Neural progenitor cell (in vitro differentiated cells): ENCODE results near the gene TMEM117. TPM values are rescaled to one million over a fixed set of nuclear protein-coding genes. Genes with fewer than 3 reads are reported as not detected.

Source experiments
- DNase-seq: peaks from one replicate; pipeline ENCODE4 v3.0.0-alpha.2; 2016; ENCODE audit warnings: low spot score
- H2AFZ ChIP-seq: fragments of 200-600 bp; sonication (generic); replicated peaks from 2 replicates; pipeline ENCODE4 v1.6.1; 2016; ENCODE audit warnings: antibody characterized with exemption
- H3F3A ChIP-seq: fragments of 200-600 bp; sonication (generic); 2 replicates; pipeline ENCODE4 v1.6.1; 2016; ENCODE audit warnings: antibody characterized with exemption, low read depth
- H3K27ac ChIP-seq: fragments of 200-600 bp; sonication (generic); 2 replicates; pipeline ENCODE4 v1.5.1; 2016; ENCODE audit warnings: mild to moderate bottlenecking
- H3K27me3 ChIP-seq: fragments of 200-600 bp; sonication (generic); 2 replicates; pipeline ENCODE4 v1.6.1; 2016; ENCODE audit warnings: mild to moderate bottlenecking, moderate library complexity
- H3K36me3 ChIP-seq: fragments of 200-600 bp; sonication (generic); 2 replicates; pipeline ENCODE4 v1.5.1; 2016
- H3K4me1 ChIP-seq: fragments of 200-600 bp; sonication (generic); 2 replicates; pipeline ENCODE4 v1.6.1; 2016; ENCODE audit warnings: mixed run types
- H3K4me2 ChIP-seq: fragments of 200-600 bp; sonication (generic); 2 replicates; pipeline ENCODE4 v1.6.1; 2016
- H3K4me3 ChIP-seq: fragments of 200-600 bp; sonication (generic); 2 replicates; pipeline ENCODE4 v1.5.1; 2016
- H3K79me2 ChIP-seq: fragments of 200-600 bp; sonication (generic); 2 replicates; pipeline ENCODE4 v1.6.1; 2016; ENCODE audit warnings: low read depth
- H3K9ac ChIP-seq: fragments of 200-600 bp; sonication (generic); 2 replicates; pipeline ENCODE4 v1.6.1; 2016
- H3K9me3 ChIP-seq: fragments of 200-600 bp; sonication (generic); 2 replicates; pipeline ENCODE4 v1.5.1; 2016; ENCODE audit warnings: low read depth
- H4K20me1 ChIP-seq: fragments of 200-600 bp; sonication (generic); 2 replicates; pipeline ENCODE4 v1.6.1; 2016; ENCODE audit warnings: low read depth
- H3K27ac Mint-ChIP-seq: 3 replicates; pipeline ENCODE4 v1.8.0; 2021; ENCODE audit warnings: mixed read lengths
- H3K27me3 Mint-ChIP-seq: 2 replicates; pipeline ENCODE4 v1.8.0; 2022; ENCODE audit warnings: low read depth, mild to moderate bottlenecking, inconsistent platforms, moderate library complexity, mixed read lengths; ENCODE audit not compliant: insufficient read depth
- H3K36me3 Mint-ChIP-seq: 3 replicates; pipeline ENCODE4 v1.8.0; 2021; ENCODE audit warnings: mixed read lengths
- H3K4me1 Mint-ChIP-seq: 3 replicates; pipeline ENCODE4 v1.8.0; 2021; ENCODE audit warnings: mixed read lengths
- H3K4me3 Mint-ChIP-seq: 3 replicates; pipeline ENCODE4 v1.8.0; 2021; ENCODE audit warnings: mild to moderate bottlenecking, moderate library complexity, mixed read lengths
- H3K9me3 Mint-ChIP-seq: 3 replicates; pipeline ENCODE4 v1.8.0; 2020; ENCODE audit warnings: mixed read lengths
- EZH2 ChIP-seq: fragments of 200-600 bp; sonication (generic); IDR thresholded peaks from 2 replicates; pipeline ENCODE4 v1.6.1; 2017; ENCODE audit warnings: antibody characterized with exemption, mild to moderate bottlenecking, moderate library complexity
- EZH2phosphoT487 ChIP-seq: fragments of 200-600 bp; sonication (generic); IDR thresholded peaks from 2 replicates; pipeline ENCODE4 v1.6.1; 2017; ENCODE audit warnings: antibody characterized with exemption
- total RNA-seq: library from RNA; depleted of rRNA; stranded (reverse); fragments of >200 nt; gene quantifications from 2 replicates; pipeline ENCODE4 v1.2.3, GENCODE V29; 2015; ENCODE audit warnings: low replicate concordance
- TF ChIP-seq, protein P1 (sequence below): fragments of 200-600 bp; sonication (generic); IDR thresholded peaks from 2 replicates; pipeline ENCODE4 v1.5.1; 2017; ENCODE audit warnings: antibody characterized with exemption, mild to moderate bottlenecking

The TMEM117 gene
- total RNA-seq, 1 donor from 2014 or later, result 1.6 TPM

DNA sequence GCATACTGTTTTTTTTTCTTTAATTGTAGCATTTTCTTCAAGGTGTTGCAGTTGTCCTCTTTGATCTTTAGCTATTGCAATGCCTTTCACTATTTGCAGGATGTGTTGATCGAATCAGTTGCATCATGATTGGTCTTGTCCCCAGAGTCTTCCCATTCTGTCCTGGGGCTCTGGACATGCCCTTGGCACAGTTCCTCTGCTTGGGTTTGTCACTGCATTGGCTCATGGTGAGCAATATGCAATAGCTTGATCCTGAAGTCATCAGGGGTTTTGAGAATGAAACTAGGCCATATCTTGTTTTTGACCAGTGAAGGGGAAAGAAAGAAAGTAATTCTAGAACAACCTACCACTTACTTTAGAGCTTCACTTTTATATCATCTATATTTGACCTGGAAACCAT, 281.5 kb downstream of the TMEM117 start:
- no peaks in the 10 kb centered on the region for H3K36me3 ChIP-seq
- no peaks in the 10 kb centered on the region for H3K27me3 ChIP-seq
- H3K27ac ChIP-seq, result no peak overlapping the region
- no peak overlapping the region for H3K4me3 ChIP-seq
- Mint-ChIP-seq H3K9me3 (peaks cover 5% of the 10 kb centered on the region), H3K27ac (no peak overlapping the region), H3K4me3 (no peak overlapping the region), H3K27me3 (no peaks in the 10 kb centered on the region), H3K36me3 (no peaks in the 10 kb centered on the region), H3K4me1 (no peaks in the 10 kb centered on the region)
- no peaks in the 10 kb centered on the region for H3F3A ChIP-seq
- DNase-seq, result no peak
- H3K9ac ChIP-seq, result no peak overlapping the region
- no peaks in the 10 kb centered on the region for H3K9me3 ChIP-seq
- no peaks in the 10 kb centered on the region for H3K4me1 ChIP-seq
- no peaks in the 10 kb centered on the region for H4K20me1 ChIP-seq
- no peak overlapping the region for H2AFZ ChIP-seq
- TF ChIP-seq EZH2, result no peak
- no peak overlapping the region for H3K4me2 ChIP-seq
- no peaks in the 10 kb centered on the region for H3K79me2 ChIP-seq

DNA sequence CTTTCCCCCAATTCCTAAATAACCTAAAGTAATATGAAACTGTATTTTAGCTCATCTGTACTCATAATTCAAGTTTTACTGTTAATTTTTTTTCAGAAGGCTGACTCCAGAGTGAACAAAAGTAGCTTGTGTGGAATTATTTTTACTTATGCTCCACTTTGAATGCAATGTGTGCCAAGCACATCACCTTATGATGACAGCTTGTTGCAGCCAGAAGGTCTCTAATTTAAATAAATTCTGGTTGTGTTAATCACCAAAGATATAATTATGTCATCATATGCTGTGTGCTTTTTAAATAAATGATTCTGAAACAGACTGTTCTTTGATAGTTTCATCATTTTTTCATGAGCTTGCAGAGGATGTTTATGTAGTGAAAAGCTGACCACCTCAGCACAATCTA, 283.1 kb downstream of the TMEM117 start:
- Histone ChIP-seq H3K4me3 (no peak overlapping the region), H3F3A (no peaks in the 10 kb centered on the region), H3K79me2 (no peaks in the 10 kb centered on the region), H4K20me1 (no peaks in the 10 kb centered on the region), H3K27ac (no peak overlapping the region), H3K4me1 (no peaks in the 10 kb centered on the region), H3K4me2 (no peak overlapping the region), H3K36me3 (no peaks in the 10 kb centered on the region), H3K27me3 (no peaks in the 10 kb centered on the region), H3K9ac (no peak overlapping the region), H2AFZ (no peak overlapping the region), H3K9me3 (no peaks in the 10 kb centered on the region)
- H3K4me3 Mint-ChIP-seq, result no peak overlapping the region
- H3K9me3 Mint-ChIP-seq, result peaks cover 16% of the 10 kb centered on the region
- H3K36me3 Mint-ChIP-seq, result peaks cover 4% of the 10 kb centered on the region
- no peak for DNase-seq
- no peaks in the 10 kb centered on the region for H3K27me3 Mint-ChIP-seq
- TF ChIP-seq EZH2phosphoT487 (no peak), EZH2 (no peak)
- TF ChIP-seq, protein P1, sequence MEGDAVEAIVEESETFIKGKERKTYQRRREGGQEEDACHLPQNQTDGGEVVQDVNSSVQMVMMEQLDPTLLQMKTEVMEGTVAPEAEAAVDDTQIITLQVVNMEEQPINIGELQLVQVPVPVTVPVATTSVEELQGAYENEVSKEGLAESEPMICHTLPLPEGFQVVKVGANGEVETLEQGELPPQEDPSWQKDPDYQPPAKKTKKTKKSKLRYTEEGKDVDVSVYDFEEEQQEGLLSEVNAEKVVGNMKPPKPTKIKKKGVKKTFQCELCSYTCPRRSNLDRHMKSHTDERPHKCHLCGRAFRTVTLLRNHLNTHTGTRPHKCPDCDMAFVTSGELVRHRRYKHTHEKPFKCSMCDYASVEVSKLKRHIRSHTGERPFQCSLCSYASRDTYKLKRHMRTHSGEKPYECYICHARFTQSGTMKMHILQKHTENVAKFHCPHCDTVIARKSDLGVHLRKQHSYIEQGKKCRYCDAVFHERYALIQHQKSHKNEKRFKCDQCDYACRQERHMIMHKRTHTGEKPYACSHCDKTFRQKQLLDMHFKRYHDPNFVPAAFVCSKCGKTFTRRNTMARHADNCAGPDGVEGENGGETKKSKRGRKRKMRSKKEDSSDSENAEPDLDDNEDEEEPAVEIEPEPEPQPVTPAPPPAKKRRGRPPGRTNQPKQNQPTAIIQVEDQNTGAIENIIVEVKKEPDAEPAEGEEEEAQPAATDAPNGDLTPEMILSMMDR, result no peak
- no peaks in the 10 kb centered on the region for H3K4me1 Mint-ChIP-seq
- H3K27ac Mint-ChIP-seq, result no peak overlapping the region

DNA sequence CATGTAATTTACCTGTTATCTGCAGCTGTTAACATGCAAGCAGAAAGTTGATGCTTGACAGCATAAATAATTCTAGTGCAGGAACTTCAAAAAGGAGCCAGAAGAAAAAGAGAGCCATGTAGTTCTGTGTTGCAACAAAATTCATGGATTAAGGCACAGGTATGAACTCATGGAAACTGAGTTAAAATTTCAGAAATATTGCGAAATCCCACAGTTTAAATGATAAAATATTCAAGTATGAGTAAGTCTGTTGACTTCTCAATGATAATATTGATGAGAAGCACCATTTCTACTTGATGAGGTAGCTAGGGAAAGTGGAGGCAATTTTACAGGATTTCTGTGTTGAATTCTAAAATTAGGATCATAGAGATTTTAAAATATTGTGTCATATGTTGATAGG, 290.9 kb downstream of the TMEM117 start:
- Histone ChIP-seq H3K4me3 (no peak overlapping the region), H3K36me3 (no peaks in the 10 kb centered on the region), H2AFZ (no peak overlapping the region), H3K4me2 (no peak overlapping the region), H3F3A (peaks cover 22% of the 10 kb centered on the region), H3K27ac (no peak overlapping the region), H3K79me2 (no peaks in the 10 kb centered on the region), H4K20me1 (no peaks in the 10 kb centered on the region), H3K9ac (no peak overlapping the region), H3K27me3 (no peaks in the 10 kb centered on the region), H3K4me1 (peaks cover 21% of the 10 kb centered on the region), H3K9me3 (no peaks in the 10 kb centered on the region)
- Mint-ChIP-seq H3K4me1 (peaks cover 20% of the 10 kb centered on the region), H3K9me3 (peaks cover 18% of the 10 kb centered on the region), H3K27ac (no peak overlapping the region), H3K36me3 (peaks cover 6% of the 10 kb centered on the region), H3K4me3 (no peak overlapping the region), H3K27me3 (no peaks in the 10 kb centered on the region)
- DNase-seq, result no peak
- TF ChIP-seq, protein P1, result no peak
- TF ChIP-seq EZH2, result no peak
- no peak for TF ChIP-seq EZH2phosphoT487

DNA sequence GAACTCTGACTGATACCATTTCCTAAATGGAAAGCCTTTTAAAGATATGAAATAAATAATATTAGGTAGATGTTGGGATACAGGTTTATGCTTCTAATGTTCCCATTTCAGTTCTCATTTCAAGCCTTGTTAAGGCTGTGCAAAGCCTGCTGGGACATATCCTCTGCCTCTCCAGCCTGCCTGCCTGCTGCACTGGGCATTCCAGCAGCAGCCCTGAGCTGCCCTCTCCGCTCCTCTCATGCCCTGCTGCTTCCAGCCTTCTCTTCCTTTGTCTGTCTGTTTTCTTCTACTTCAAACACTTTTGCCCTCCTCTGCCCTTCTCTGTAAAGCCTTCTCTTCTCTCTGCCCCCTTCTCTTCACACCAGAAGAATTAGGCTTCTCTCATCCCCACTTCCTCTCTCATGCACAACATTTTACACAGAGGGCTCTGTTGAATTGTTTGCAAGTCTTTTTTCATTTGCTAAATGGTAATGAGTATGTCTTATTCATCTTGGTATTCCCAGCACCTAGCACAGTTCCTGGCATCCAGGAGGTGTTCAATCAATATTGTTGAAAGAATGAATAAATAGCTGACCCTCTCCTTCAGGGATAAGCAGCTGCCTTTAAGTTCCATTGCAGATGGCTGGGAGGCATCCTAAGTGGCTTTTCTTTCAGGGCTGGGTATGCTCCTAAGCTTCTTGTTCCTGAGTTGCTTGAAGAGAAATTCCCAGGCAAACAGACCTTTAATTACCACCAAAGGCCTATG, 292.3 kb downstream of the TMEM117 start:
- H3K79me2 ChIP-seq, result no peaks in the 10 kb centered on the region
- H3K27ac Mint-ChIP-seq, result peak overlapping the region; percentile 36
- peaks cover 10% of the 10 kb centered on the region for H3K9me3 Mint-ChIP-seq
- H3K27ac ChIP-seq, result peak overlapping the region; percentile 94
- peaks cover 22% of the 10 kb centered on the region for H3F3A ChIP-seq
- no peak for TF ChIP-seq EZH2phosphoT487
- TF ChIP-seq EZH2, result no peak
- TF ChIP-seq, protein P1, result no peak
- H3K9me3 ChIP-seq, result no peaks in the 10 kb centered on the region
- peaks cover 20% of the 10 kb centered on the region for H3K4me1 Mint-ChIP-seq
- no peaks in the 10 kb centered on the region for H3K27me3 Mint-ChIP-seq
- no peak overlapping the region for H3K4me3 Mint-ChIP-seq
- DNase-seq, result peak; percentile 67
- H3K36me3 ChIP-seq, result no peaks in the 10 kb centered on the region
- no peaks in the 10 kb centered on the region for H3K27me3 ChIP-seq
- H3K9ac ChIP-seq, result no peak overlapping the region
- H3K4me3 ChIP-seq, result peak overlapping the region; percentile 22
- H3K36me3 Mint-ChIP-seq, result peaks cover 6% of the 10 kb centered on the region
- peak overlapping the region; percentile 67 for H3K4me2 ChIP-seq
- no peaks in the 10 kb centered on the region for H4K20me1 ChIP-seq
- peaks cover 21% of the 10 kb centered on the region for H3K4me1 ChIP-seq
- peak overlapping the region; percentile 86 for H2AFZ ChIP-seq
